Activated naive CD4-positive, alpha-beta T cell treated with anti-CD3 and anti-CD28 coated beads, Interleukin-2, amount 50 U/mL, for 16 hours (primary cell): ENCODE data around the gene PGF.

Source experiments
- DNase-seq: peaks from one replicate; pipeline ENCODE4 v3.0.0-alpha.2; 2020

Gene PGF

DNA sequence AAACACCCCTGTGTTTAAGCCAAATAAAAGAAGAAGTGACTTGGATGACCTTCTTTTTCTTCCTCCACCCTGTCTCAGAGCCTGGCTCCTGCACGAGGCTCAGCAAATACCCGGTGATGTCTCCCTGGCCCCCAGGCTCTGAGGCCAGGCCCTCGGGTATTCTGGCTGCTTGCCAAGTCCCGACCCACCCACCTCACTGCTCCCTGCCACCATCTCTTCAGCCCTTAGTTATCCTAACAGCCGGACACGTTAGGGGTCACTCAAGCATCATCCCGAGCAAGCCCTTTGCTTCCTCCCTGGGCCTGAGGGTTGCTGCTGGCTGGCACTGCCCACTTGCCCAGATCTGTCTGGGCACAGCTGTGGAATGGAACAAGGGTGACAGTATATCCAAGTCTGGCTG, 39.6 kb downstream of the PGF start:
- no peak for DNase-seq

DNA sequence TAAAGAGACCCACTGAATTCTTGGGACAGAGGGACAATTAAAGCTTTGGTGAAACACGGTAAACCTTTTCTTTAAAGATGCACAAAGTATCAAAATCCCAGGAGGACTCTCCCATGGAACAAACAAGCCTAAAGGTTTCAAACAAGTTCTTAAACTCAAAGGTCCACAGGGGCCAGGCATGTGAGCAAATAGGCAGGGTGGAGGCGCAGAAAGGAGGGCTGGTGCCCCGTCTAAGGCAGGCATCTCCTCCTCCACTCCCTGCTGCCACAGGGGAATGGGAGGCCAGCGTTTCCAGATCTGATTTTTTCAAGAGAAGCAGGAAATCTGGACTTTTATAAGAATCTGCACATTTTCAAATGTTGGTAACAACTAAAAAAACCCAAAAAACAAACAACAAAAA, 40.0 kb downstream of the PGF start:
- DNase-seq, result no peak

GRCh38 chr14:74913986-74914573, 41.3 kb downstream of the PGF start:
- DNase-seq, result no peak

DNA sequence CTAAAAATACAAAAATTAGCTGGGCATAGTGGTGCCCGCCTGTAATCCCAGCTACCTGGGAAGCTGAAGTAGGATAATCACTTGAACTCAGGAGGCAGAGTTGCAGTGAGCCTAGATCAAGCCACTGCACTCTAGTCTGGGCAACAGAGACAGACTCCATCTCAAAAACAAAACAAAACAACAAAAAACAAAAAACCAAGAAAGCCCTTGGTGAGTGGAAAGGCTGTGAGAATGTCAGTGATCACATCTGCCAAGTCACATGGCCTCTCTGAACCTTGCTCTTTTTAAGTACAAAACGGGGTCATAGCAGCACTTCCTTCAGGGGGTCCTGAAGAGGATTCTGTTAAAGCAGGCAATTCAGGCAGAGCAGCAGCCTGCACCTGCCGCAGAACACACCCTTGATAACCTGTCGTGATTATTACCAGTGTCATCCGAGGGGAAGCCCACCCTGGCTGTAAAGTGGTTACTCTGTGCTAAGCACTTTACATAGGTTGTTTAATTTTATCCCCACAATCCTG, 41.9 kb downstream of the PGF start:
- no peak for DNase-seq

DNA sequence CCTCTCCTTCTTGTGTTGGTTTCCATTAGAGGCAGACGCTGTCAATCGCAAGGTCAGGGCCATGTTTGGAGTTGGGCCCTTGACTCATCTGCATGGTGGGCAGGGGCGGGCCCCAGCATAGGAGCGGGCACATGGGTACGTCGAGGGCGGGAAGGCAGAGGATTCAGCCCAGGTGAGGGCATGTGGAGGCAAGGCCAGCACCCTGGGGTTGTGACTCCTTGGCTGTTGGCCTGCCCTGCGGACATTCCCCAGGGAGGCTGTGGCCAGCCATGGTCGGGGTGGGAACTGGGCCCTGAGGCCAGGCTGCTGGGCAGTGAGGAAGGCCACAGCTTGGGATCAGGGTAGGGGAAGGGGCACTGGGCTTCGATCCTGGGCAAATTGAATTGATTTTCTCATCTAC, 42.6 kb downstream of the PGF start:
- DNase-seq, result no peak

GRCh38 chr14:74912111-74912510, 43.3 kb downstream of the PGF start:
- DNase-seq, result no peak

DNA sequence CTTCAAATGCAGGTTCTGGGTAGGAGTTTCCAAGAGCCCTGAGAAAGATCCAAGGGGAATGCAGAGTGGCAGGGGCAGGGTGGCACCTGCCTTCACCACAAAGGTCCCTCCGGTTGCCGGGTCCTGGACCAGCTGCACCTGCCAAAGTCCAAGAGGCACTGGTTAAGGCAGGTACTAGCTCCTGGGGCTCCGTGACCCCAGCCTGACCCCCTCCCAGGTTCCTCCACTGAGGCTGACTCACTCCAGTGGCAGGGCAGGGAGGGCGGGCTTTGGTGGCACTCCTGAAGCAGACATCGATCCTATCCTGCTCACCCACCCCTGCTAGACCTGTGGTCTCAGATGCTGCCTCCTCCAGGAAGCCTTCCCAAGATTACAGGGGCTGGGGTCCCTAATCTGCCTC, 43.7 kb downstream of the PGF start:
- no peak for DNase-seq

DNA sequence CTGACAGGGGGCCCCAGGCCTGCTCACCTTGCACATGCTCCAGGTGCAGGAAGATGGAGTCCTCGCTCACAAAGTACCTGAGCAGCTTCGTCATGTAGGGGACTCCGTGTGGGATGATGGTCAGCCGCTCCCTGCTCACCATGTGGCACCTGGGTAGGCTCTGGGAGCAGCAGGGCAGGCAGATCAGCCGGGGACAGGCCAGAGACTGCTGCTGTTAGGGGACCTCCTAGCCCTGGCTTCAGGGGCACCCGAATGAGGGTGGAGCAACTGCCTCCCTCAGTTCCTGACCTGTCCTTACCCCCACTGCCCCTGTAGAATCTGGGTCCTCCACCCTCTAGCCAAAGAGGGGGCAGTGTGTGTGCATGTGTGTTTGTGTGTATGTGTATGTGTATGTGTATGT, 44.2 kb downstream of the PGF start:
- no peak for DNase-seq

GRCh38 chr14:74910556-74910955, 44.8 kb downstream of the PGF start:
- no peak for DNase-seq

GRCh38 chr14:74909911-74910310, 45.5 kb downstream of the PGF start:
- DNase-seq, result no peak

DNA sequence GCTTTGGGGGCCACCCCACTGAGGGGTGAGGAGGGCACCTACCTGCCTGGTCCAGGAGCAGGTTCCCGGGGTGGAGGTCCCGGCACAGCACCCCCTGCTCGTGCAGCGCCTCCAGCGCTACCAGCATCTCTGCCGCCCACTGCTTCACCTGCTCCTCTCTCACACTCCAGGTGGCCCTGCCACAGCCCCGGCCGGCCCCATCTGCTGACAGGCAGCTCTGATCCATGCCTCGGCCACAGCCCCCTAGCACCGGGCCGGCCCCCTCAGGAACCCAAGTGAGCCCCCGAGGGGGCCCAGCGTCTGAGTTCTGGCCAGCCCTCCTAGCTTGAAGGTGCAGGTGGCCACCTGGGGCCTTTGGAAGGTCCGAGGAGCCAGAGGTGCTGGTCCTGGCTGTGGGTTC, 45.9 kb downstream of the PGF start:
- no peak for DNase-seq

- no peak for DNase-seq
Observed at GRCh38 chr14:74908861-74909341, 46.5 kb downstream of the PGF start.

DNA sequence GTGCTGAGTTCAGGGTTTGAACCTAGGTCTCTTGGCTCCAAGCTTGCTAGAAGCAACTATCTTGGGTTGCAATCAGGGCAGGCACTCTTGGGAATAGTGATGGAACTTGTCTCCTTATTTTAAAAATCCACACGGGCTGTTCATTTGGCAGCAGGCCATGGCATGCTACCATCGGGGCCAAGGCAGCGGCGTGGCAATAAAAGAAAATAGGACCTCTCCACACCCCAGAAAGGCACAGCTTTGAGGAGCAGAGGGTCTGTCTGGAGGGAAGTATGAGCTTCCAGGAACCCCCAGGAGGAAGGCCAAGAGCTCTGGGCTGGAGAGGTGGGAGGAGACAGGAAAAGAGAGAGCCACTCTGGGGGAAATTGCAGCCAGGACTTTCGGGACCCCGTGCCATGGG, 47.7 kb downstream of the PGF start:
- no peak for DNase-seq

- DNase-seq, result no peak
Observed at GRCh38 chr14:74906925-74907521, 48.4 kb downstream of the PGF start.

DNA sequence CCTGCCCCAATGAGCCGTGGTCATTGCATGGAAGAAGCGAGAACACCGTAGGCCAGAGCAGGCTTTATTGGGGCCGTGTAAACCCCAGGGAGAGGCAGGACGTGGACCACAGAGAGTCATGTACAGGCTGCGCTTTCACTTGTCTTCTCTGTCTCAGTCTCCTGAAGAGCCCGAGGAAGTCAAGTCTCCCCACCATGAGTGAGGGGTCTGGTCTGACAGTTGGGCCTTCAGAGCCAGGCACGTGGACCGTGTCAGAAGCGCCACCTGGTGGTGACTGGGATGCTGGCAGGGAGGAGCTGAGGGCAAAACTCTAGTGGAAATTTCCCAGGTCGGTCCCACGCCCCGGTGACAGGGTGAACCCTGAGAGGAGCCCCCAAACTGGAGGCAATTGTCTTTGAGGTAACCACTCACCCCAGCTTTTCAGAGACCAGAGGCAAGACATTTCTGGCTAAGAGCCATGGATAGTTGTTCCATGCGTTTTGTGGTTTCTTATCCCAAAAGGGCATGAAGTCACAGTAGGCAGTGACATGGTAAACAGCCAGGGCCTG, 49.7 kb downstream of the PGF start:
- peak; percentile 80 for DNase-seq

DNA sequence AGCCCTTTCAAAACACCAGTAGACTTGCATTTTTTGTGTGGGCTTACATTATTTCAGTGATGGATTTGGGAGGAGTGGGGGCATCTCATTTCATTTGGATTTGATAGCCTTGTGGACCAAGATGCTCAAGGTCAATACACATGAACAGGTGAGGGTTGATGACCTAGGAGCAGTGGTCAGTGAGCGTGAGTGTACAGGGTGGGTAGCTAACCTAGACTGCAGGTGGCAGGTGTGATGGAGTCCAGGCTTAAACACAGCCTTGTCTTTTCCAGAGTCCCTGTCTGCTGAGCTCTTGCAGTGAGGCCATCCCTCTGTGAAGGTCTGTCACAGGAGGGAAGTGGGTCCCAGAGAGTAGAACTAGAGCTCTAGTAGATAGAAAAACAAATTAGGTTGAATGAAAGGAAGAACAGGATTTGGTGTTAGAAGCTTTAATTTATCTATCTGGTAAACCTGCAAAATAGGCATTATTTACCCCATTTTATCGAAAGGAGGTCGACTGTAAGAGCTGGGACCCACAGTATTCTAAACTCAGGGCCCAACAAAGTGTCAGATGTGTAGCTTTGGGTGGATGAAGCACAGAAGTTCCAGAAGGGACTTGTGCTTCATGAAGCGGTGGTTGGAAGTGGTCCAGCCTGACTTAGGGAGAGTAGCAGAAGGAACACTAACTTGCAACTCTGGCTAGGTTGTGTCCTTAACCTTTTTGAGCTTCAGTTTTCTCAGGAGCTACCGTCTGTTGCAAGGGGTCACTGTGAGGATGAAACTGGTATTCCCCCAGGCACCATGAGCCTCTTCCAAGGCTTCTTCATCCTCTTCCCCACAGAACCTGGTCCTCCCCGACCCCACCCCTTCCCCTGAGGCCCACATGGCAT, 50.5 kb downstream of the PGF start:
- DNase-seq, result no peak

DNA sequence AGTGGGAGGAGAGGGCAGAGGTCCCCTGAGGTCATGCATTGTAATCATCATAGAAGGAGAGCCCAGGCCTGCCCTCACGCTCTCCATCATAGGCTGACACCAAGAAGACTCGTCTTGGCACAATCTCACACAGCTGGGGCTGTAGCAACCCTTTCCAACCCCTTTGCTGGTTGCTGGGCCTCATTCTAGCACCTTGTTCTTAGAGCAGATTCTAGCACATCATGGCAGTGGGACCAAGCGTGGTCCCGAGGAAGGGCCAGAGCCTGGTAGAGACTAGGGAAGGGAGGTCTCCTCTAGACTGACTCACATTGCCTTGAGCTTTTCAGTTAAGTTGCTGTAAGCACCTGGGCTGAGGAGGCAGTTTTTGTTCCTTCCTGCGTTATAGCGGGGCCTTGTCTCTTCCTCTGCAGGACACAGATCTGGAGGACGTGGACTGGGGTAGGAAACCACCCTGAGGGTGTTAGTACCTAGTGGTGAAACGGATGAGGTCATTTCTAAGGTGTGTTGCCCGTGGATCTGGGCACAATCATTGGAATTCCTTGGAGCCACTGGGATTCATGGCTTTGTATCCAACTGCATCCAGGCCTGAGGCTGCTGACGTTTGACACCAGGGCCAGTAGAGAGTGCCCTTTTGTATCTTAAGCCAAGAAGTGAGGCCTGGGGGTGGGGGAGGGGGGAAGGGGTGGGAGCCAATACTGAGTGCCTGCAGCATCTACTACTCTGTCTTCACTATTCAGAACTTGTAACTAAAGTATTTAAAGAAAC, 52.3 kb downstream of the PGF start:
- no peak for DNase-seq

GRCh38 chr14:74898694-74899093, 56.7 kb downstream of the PGF start:
- DNase-seq, result no peak

DNA sequence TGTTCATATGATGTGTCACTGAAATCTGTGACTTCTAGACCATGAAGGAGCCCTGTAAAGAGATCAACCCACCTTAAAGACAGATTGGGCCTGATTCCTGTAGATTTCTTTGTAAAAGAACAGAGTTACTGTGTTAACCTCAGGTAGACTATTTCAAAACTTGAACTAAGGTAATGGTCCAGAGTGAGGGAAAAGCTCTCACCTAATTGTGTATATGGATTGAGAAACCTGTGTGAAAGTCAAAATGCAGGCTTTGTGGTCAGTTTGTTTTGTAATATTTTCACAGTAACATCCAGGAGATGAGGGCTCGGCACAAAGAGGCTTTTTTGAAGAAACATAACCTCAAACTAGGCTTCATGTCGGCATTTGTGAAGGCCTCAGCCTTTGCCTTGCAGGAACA, 57.3 kb downstream of the PGF start:
- DNase-seq, result no peak

- DNase-seq, result no peak
Observed at GRCh38 chr14:74897642-74898041, 57.8 kb downstream of the PGF start.

GRCh38 chr14:74896400-74896799, 59.0 kb downstream of the PGF start:
- DNase-seq, result no peak

- DNase-seq, result no peak
Observed at GRCh38 chr14:74893614-74894091, 61.7 kb downstream of the PGF start.

DNA sequence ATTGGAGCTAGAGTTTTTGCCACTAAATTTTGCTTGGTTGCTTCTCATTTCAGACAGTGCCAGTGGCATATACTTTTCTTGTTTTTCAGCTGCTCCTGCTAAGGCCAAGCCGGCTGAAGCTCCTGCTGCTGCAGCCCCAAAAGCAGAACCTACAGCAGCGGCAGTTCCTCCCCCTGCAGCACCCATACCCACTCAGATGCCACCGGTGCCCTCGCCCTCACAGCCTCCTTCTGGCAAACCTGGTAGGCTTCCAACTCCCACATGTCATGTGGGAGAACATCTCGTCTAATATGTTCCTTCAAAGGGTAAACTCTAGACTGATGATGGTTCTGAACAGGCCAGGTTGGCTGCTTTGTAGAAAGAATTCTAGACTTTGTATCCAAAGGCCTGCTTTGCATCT, 62.7 kb downstream of the PGF start:
- DNase-seq, result no peak
